ENCODE data around the gene TOX2. TPM values are rescaled to one million over a fixed set of nuclear protein-coding genes. Genes with fewer than 3 reads are reported as not detected.
A peak's percentile ranks its signal among the peaks of the same experiment; 100 is the strongest.

TOX2 gene
- total RNA-seq, 3 donors from 2014 or later (not counting 1 experiment from before 2014, with no cell fraction given): 0.93 to 1.8 (median 1.2) TPM

DNA sequence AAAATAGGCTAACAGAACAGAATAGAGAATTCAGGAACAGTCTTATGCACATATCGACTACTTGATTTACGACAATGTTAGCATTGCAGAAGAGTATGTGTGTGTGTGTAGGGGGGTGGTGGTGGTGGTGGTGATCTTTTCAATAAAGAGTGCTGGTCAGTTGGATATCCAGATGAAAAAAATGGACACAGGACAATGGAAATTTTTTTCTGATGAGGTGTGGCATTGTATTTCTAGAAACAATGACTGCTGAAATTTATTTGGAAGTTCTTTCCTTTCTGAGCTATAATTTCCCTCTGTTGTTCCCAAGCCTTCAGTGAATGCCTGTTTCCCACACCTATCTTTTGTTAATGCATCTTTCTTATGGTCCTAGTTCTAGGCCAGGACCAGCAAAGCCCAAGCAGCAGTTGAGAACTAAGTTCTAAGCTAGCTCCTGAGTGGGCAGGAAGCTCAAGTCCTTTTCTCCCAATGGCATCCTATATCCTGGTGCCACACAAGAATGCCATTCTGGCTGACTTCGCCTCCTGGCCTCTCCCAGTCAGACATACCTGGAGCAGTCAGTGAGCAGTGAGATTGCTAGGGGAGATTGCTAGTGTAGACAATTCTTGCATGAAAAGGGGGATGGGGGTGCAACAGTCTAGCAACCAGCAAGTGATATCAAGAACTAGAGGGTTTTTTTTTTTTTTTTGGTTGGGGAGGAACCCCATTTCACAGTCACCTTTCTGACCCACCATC, 1.2 kb upstream of the TOX2 start:
- H3K27ac ChIP-seq (ENCODE audit: low read length): no peak overlapping the region
- Mint-ChIP-seq H3K27me3 (ENCODE audit: low read depth in 2 of 2) (peaks cover 56 to 72% of the 10 kb centered on the region in 2 donors), H3K9me3 (no peaks in the 10 kb centered on the region), H3K4me1 (peaks cover 14 to 22% of the 10 kb centered on the region in 2 donors), H3K27ac (peak overlapping the region in 1 of 2 donors; percentile 29), H3K36me3 (no peaks in the 10 kb centered on the region), H3K4me3 (peak overlapping the region; percentile 81)
- H3K27me3 ChIP-seq (ENCODE audit: control insufficient read depth, insufficient read depth, low read length): peaks cover 25% of the 10 kb centered on the region
- peaks cover 25% of the 10 kb centered on the region for H3K4me1 ChIP-seq (ENCODE audit: control insufficient read depth, insufficient read depth, low read length)
- no peak overlapping the region for H3K4me3 ChIP-seq (ENCODE audit: low read length)
- intact Hi-C loops (cut with micrococcal nuclease): loop anchor here (2.0 to 10.0 kb wide), 2 partner anchors 45 to 59 kb away; no protein-coding TSS in a partner anchor
- H3K9me3 ChIP-seq (ENCODE audit: control insufficient read depth, insufficient read depth, low read length): peaks cover 6% of the 10 kb centered on the region
- no peaks in the 10 kb centered on the region for H3K36me3 ChIP-seq (ENCODE audit: control insufficient read depth, insufficient read depth, low read length)
- ATAC-seq: no peak
- TF ChIP-seq, protein P1, sequence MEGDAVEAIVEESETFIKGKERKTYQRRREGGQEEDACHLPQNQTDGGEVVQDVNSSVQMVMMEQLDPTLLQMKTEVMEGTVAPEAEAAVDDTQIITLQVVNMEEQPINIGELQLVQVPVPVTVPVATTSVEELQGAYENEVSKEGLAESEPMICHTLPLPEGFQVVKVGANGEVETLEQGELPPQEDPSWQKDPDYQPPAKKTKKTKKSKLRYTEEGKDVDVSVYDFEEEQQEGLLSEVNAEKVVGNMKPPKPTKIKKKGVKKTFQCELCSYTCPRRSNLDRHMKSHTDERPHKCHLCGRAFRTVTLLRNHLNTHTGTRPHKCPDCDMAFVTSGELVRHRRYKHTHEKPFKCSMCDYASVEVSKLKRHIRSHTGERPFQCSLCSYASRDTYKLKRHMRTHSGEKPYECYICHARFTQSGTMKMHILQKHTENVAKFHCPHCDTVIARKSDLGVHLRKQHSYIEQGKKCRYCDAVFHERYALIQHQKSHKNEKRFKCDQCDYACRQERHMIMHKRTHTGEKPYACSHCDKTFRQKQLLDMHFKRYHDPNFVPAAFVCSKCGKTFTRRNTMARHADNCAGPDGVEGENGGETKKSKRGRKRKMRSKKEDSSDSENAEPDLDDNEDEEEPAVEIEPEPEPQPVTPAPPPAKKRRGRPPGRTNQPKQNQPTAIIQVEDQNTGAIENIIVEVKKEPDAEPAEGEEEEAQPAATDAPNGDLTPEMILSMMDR (IDR thresholded peaks at IDR 0.05): no peak
- 100% methylated on average over 3 of the region's 3 CpGs for WGBS (ENCODE audit: insufficient coverage)
- no peak for DNase-seq

DNA sequence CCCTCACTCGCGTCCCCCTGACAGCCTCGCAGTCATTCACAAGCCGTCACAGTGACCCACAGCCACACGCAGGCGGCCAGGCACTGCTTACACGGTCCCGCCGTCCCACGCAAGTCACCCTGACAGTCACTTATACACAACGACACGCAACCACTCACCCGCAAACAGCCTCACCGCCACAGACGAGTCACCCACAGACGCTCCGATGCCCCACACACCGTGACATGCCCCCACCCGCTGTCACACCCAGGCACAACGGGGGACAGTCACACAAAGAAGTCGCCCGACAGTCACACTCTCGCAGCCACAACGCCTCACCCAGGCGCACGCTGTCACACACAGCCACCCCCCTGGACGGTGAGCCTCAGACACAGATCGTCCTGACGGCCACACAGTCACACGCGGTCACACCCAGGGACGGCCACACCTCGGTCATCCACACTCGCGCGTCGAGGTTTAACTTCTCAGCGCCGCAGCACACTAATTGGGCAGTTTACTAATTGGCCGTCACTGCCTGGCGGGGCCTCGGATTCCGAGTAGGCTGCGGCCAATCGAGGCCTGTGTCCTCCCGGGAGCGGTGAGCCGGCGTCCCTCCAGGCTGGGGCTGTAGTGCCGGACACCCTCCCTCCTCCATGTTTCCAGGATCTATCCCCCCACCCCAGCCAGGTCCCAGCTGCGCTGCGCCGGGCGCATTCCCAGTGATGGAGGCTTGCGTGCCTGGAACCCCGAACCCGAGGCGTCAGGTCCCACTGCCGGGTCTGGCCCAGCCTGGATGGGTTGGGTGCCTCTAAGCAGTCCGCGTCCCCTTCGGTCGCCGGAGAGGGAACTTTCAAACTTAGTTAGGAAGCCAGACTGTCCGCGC, 790 bp downstream of the TOX2 start:
- Mint-ChIP-seq H3K4me1 (peaks cover 14 to 22% of the 10 kb centered on the region in 2 donors), H3K27ac (peak overlapping the region; percentile 63 to 86), H3K9me3 (no peaks in the 10 kb centered on the region), H3K4me3 (peak overlapping the region; percentile 89), H3K36me3 (no peaks in the 10 kb centered on the region), H3K27me3 (ENCODE audit: low read depth in 2 of 2) (peaks cover 65 to 77% of the 10 kb centered on the region in 2 donors)
- intact Hi-C loops (cut with micrococcal nuclease): loop anchor here (2.0 to 10.0 kb wide), 2 partner anchors 43 to 61 kb away; no protein-coding TSS in a partner anchor
- WGBS (ENCODE audit: insufficient coverage): 3% methylated on average over 66 of the region's 66 CpGs
- TF ChIP-seq, protein P1 (IDR thresholded peaks at IDR 0.05): no peak
- Histone ChIP-seq H3K4me1 (ENCODE audit: control insufficient read depth, insufficient read depth, low read length) (peaks cover 25% of the 10 kb centered on the region), H3K9me3 (ENCODE audit: control insufficient read depth, insufficient read depth, low read length) (peaks cover 3% of the 10 kb centered on the region), H3K36me3 (ENCODE audit: control insufficient read depth, insufficient read depth, low read length) (no peaks in the 10 kb centered on the region), H3K27ac (ENCODE audit: low read length) (no peak overlapping the region), H3K27me3 (ENCODE audit: control insufficient read depth, insufficient read depth, low read length) (peaks cover 29% of the 10 kb centered on the region), H3K4me3 (ENCODE audit: low read length) (peak overlapping the region; percentile 36)
- DNase-seq: peak; percentile 59 to 66
- peak; percentile 62 to 72 (median 67) for ATAC-seq

DNA sequence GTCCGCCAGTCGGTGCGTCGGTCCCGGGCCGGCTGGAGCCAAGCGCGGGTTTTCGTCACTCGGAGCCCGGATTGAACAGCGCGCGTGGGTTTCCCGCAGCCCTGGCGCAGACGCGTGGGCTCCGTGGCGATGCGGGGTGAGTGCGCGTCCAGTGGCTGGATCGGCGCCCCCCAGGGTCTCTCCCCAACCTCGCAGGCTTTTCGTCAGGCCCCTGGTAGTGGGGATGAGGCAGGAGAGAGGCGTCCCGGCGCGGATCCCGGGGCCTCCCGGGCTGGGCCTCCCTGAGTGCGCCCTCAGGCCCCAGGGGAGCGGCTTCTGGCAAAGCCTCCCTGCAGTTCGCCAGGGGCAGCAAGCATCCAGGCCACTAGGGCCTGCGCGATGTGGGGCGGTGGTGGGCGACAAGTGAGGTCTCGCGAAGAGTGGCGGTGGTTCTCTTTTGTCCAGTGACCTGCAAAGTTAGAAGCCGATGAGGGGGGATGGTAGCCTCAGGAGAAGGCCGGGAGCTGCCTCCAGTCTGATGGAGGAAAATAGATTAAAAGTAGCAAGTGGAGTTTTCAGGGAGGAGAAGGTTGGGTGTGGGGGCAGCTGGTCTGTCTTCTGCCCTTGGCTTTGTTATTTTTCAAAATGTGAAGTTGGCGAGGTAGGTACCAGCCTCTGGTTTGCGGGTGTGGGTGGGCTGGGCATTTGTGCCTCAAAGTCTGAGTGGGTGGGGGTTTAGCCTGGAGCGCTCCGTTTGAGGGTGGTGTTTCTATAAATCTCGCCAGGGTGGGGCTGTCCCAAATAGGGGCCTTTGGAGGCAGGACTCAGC, 1.6 kb downstream of the TOX2 start:
- peaks cover 25% of the 10 kb centered on the region for H3K4me1 ChIP-seq (ENCODE audit: control insufficient read depth, insufficient read depth, low read length)
- H3K27me3 Mint-ChIP-seq (ENCODE audit: low read depth in 2 of 2): peaks cover 61 to 71% of the 10 kb centered on the region in 2 donors
- WGBS (ENCODE audit: insufficient coverage): 9% methylated on average over 50 of the region's 50 CpGs
- intact Hi-C loops (cut with micrococcal nuclease): loop anchor here (10.0 kb wide), 1 partner anchor 61 kb away; no protein-coding TSS in a partner anchor
- peak overlapping the region; percentile 2 for H3K4me3 ChIP-seq (ENCODE audit: low read length)
- H3K9me3 ChIP-seq (ENCODE audit: control insufficient read depth, insufficient read depth, low read length): peaks cover 3% of the 10 kb centered on the region
- TF ChIP-seq, protein P1 (IDR thresholded peaks at IDR 0.05): no peak
- peaks cover 33% of the 10 kb centered on the region for H3K27me3 ChIP-seq (ENCODE audit: control insufficient read depth, insufficient read depth, low read length)
- no peaks in the 10 kb centered on the region for H3K36me3 ChIP-seq (ENCODE audit: control insufficient read depth, insufficient read depth, low read length)
- H3K27ac Mint-ChIP-seq: peak overlapping the region in 1 of 2 donors; percentile 86
- ATAC-seq (no peak), DNase-seq (no peak)
- H3K36me3 Mint-ChIP-seq: no peaks in the 10 kb centered on the region
- no peak overlapping the region for H3K27ac ChIP-seq (ENCODE audit: low read length)
- peak overlapping the region; percentile 89 for H3K4me3 Mint-ChIP-seq
- peaks cover 15 to 20% of the 10 kb centered on the region in 2 donors for H3K4me1 Mint-ChIP-seq
- no peaks in the 10 kb centered on the region for H3K9me3 Mint-ChIP-seq
